Esophagus muscularis mucosa (tissue), 4 donors: ENCODE results near the gene AHCYL1. TPM values are rescaled to one million over a fixed set of nuclear protein-coding genes. Genes with fewer than 3 reads are reported as not detected.

ENCODE experiments used
- DNase-seq: peaks from one replicate; pipeline ENCODE4 v3.0.0-alpha.2; 2017; ENCODE audit errors: extremely low spot score
- H3K27ac ChIP-seq, 4 donors: fragments of 200-600 bp; sonication (generic); replicated peaks in 1 of 4; 1 replicate in 3 of 4; 2 replicates in 1 of 4; pipeline ENCODE4 v1.5.1; 2016 to 2019; ENCODE audit warnings: mild to moderate bottlenecking in 1 of 4
- H3K27me3 ChIP-seq, 4 donors: fragments of 200-600 bp; sonication (generic); one replicate each; pipeline versions ENCODE4 v1.5.1 to v1.6.0; 2016 to 2019
- H3K36me3 ChIP-seq, 4 donors: fragments of 200-600 bp; sonication (generic); one replicate each; pipeline ENCODE4 v1.5.1; 2016 to 2019
- H3K4me1 ChIP-seq, 4 donors: fragments of 200-600 bp; sonication (generic); one replicate each; pipeline ENCODE4 v1.5.1; 2016 to 2019
- H3K4me3 ChIP-seq, 4 donors: fragments of 200-600 bp; sonication (generic); 1 replicate in 2 of 4; 2 replicates in 2 of 4; pipeline ENCODE4 v1.5.1; 2016 to 2019; ENCODE audit warnings: mild to moderate bottlenecking in 4 of 4, moderate library complexity in 1 of 4
- H3K9me3 ChIP-seq, 4 donors: fragments of 200-600 bp; sonication (generic); 1 replicate in 3 of 4; 2 replicates in 1 of 4; pipeline ENCODE4 v1.5.1; 2016 to 2019
- EP300 ChIP-seq: sonication (generic); formaldehyde crosslinking; IDR thresholded peaks from one replicate; pipeline ENCODE4 v1.6.1; 2017; ENCODE audit warnings: antibody characterized with exemption
- POLR2A ChIP-seq: fragments of 450-650 bp; IDR thresholded peaks from one replicate; pipeline ENCODE4 v1.6.1; 2017; ENCODE audit warnings: antibody characterized with exemption, moderate library complexity, mild to moderate bottlenecking, low read depth
- POLR2AphosphoS5 ChIP-seq, 2 donors: sonication (generic); formaldehyde crosslinking; IDR thresholded peaks; one replicate each; pipeline ENCODE4 v1.6.1; 2017; ENCODE audit warnings: antibody characterized with exemption in 2 of 2
- WGBS: methylation state at CpG from one replicate; pipeline ENCODE4 v1.1.5; 2018; 5-methylcytosine and 5-hydroxymethylcytosine counted together
- intact Hi-C: fragments of 100-400 bp; cut with DNase I; formaldehyde crosslinking; loops from one replicate; pipeline ENCODE4 v1.15.1; 2023
- total RNA-seq, 4 donors: library from RNA; depleted of rRNA; stranded (reverse); fragments of >200 nt; gene quantifications; one replicate each; pipeline versions ENCODE4 v1.1.0 to v1.2.1, GENCODE V29; 2016
- TF ChIP-seq, protein P1 (sequence below), 3 experiments: fragments of 200-600 bp in 2 of 3; fragments of 450-650 bp in 1 of 3; sonication (generic) in 2 of 3; IDR thresholded peaks; one replicate each; pipeline ENCODE4 v1.5.1; 2017 to 2019; ENCODE audit warnings: antibody characterized with exemption in 3 of 3, mild to moderate bottlenecking in 2 of 3, moderate library complexity in 1 of 3

The AHCYL1 gene
- total RNA-seq, 4 donors from 2014 or later = 72.1 to 111 (median 91.0) TPM

DNA sequence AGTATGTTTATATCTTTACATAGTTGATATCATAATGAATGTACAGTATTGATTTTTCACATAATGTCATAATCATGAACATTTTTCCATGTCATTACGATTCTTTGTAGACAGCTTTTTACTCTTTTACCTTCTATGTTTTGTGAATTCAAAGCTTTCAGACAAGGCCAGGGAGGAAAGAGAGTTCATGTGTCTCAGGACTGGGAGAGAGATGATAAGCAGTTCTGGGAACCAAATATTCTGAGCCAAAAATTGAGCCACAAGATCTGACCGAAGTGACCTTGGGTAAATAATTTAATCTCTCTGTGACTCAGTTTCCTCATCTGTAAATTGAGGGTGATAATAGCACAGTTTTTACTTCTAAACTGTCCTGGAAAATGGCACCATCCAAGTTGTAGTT, 42.1 kb upstream of the AHCYL1 start:
- intact Hi-C loops = no loop called here
- Histone ChIP-seq H3K4me1 (peaks cover 0 to under 1% (median 0%) of the 10 kb centered on the region in 4 donors), H3K36me3 (no peaks in the 10 kb centered on the region), H3K9me3 (peaks cover 0 to 13% (median 2%) of the 10 kb centered on the region in 4 donors), H3K4me3 (no peak overlapping the region), H3K27ac (no peak overlapping the region), H3K27me3 (no peaks in the 10 kb centered on the region)
- no peak for DNase-seq
- TF ChIP-seq POLR2AphosphoS5 (IDR thresholded peaks at IDR 0.05) (no peak), EP300 (no peak), POLR2A (no peak)
- TF ChIP-seq, protein P1, sequence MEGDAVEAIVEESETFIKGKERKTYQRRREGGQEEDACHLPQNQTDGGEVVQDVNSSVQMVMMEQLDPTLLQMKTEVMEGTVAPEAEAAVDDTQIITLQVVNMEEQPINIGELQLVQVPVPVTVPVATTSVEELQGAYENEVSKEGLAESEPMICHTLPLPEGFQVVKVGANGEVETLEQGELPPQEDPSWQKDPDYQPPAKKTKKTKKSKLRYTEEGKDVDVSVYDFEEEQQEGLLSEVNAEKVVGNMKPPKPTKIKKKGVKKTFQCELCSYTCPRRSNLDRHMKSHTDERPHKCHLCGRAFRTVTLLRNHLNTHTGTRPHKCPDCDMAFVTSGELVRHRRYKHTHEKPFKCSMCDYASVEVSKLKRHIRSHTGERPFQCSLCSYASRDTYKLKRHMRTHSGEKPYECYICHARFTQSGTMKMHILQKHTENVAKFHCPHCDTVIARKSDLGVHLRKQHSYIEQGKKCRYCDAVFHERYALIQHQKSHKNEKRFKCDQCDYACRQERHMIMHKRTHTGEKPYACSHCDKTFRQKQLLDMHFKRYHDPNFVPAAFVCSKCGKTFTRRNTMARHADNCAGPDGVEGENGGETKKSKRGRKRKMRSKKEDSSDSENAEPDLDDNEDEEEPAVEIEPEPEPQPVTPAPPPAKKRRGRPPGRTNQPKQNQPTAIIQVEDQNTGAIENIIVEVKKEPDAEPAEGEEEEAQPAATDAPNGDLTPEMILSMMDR (IDR thresholded peaks at IDR 0.05) = no peak
- WGBS = 95% methylated on average over 2 of the region's 2 CpGs

DNA sequence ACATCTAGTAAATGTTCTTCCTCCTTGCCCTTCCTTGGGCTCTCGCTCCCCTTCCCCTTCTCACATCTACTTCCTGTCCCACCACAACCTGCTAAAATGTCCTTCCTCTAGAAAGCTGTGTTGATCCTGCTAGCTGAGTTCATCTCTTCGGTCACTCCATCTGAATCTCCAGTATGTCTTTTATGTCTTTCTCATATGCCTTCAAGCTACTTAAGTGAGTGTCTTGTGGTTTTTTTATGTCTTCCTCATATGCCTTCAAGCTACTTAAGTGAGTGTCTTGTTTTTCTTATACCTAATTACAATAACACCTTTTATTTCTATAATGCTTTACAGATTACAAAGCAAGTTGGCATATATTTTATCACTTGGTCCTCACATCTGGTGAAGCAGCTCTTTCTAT, 40.0 kb upstream of the AHCYL1 start:
- Histone ChIP-seq H3K4me3 (no peak overlapping the region), H3K27me3 (no peaks in the 10 kb centered on the region), H3K36me3 (no peaks in the 10 kb centered on the region), H3K27ac (no peak overlapping the region), H3K9me3 (no peaks in the 10 kb centered on the region), H3K4me1 (peaks cover 0 to 6% (median 5%) of the 10 kb centered on the region in 4 donors)
- intact Hi-C loops = no loop called here
- 83% methylated on average over 2 of the region's 2 CpGs for WGBS
- TF ChIP-seq, protein P1 (IDR thresholded peaks at IDR 0.05) = no peak
- no peak for TF ChIP-seq POLR2A
- no peak for TF ChIP-seq EP300
- peak; percentile 82 for DNase-seq

DNA sequence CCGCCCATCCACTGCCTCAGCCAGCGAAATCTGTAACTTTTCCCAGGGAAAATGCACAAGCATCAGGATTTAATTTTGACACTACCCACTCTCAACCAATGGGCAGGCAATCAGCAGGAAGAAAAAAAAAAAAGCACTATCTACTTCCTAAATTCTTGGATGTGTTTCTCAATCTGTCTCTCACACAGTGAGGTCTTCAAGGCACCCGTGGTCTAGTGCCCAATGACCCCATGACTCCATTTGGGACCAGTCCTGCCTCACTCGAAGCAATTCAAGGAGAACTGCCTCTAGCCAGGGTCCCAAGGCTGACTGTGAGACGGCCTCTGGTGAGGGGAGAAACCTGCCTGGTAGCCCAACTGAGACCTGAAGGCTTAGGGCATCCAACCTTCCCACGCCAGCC, 38.1 kb upstream of the AHCYL1 start:
- Histone ChIP-seq H3K27ac (no peak overlapping the region), H3K9me3 (no peaks in the 10 kb centered on the region), H3K36me3 (no peaks in the 10 kb centered on the region), H3K4me3 (no peak overlapping the region), H3K4me1 (peaks cover 0 to 6% (median 5%) of the 10 kb centered on the region in 4 donors), H3K27me3 (no peaks in the 10 kb centered on the region)
- DNase-seq = no peak
- intact Hi-C loops = no loop called here
- 90% methylated on average over 6 of the region's 6 CpGs for WGBS
- TF ChIP-seq, protein P1 (IDR thresholded peaks at IDR 0.05) = no peak
- TF ChIP-seq POLR2A = no peak
- TF ChIP-seq EP300 = no peak
- TF ChIP-seq POLR2AphosphoS5 (IDR thresholded peaks at IDR 0.05) = no peak

DNA sequence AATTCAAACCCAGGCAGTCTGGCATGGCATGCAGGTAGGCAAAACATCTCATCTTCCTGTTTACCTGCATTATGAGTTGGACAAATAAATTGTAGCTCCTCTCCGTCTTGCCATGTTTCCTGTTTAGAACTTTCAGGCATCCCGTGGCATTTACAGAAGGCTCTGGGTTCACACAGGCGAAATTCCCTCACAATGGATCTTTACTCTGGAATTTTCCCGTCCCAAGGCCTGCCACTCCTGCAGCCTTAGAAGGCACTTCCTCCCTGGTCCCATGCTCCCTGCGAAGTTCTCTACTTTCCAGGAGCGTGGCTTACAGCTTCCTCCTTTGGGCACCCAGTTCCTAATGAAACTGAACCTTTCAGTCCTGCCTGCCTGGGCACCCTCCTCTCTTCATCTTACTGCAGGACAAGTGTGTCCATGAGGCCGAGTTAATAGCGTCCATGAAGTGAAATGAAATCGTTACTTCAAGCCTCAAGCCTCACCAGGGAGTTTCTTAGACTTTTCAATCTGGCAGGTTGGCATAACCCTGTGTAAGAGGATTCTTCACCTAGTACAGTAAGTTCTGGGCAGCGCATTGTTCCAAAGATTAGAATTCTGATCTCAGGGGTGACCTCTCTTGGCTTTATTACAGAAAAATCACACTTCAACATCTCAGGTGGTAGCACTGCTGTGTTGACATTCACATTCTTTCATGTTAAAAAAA, 36.8 kb upstream of the AHCYL1 start:
- H3K4me3 ChIP-seq = no peak overlapping the region
- TF ChIP-seq POLR2A = no peak
- TF ChIP-seq EP300 = no peak
- TF ChIP-seq, protein P1 (IDR thresholded peaks at IDR 0.05) = no peak
- no peak for TF ChIP-seq POLR2AphosphoS5 (IDR thresholded peaks at IDR 0.05)
- no peak overlapping the region for H3K27ac ChIP-seq
- no peaks in the 10 kb centered on the region for H3K36me3 ChIP-seq
- no peaks in the 10 kb centered on the region for H3K27me3 ChIP-seq
- peaks cover 0 to 6% (median 5%) of the 10 kb centered on the region in 4 donors for H3K4me1 ChIP-seq
- intact Hi-C loops = no loop called here
- WGBS = 84% methylated on average over 10 of the region's 10 CpGs
- no peak for DNase-seq
- H3K9me3 ChIP-seq = no peaks in the 10 kb centered on the region

DNA sequence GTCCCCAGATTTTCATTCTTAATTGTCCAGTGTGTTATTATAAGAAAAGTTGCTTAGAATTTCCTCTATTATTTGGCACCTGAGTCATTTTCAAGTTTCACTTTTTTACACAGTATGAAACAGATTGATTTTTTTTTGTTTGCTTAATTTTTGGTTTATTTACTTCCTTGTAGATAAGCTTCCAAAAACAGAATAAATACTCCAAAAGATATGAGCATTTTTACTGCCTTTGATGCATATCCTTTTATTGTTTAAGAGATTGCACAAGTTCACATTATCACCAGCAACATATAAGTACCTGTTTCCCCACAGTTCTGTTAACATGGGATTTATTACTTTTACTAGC, 36.3 kb upstream of the AHCYL1 start:
- intact Hi-C loops = no loop called here
- no peak for DNase-seq
- TF ChIP-seq, protein P1 (IDR thresholded peaks at IDR 0.05) = no peak
- TF ChIP-seq POLR2A (no peak), EP300 (no peak), POLR2AphosphoS5 (IDR thresholded peaks at IDR 0.05) (no peak)
- H3K9me3 ChIP-seq = no peaks in the 10 kb centered on the region
- no peaks in the 10 kb centered on the region for H3K27me3 ChIP-seq
- no peak overlapping the region for H3K4me3 ChIP-seq
- no peak overlapping the region for H3K27ac ChIP-seq
- peaks cover 0 to 6% (median 5%) of the 10 kb centered on the region in 4 donors for H3K4me1 ChIP-seq
- H3K36me3 ChIP-seq = no peaks in the 10 kb centered on the region
